HG03139 (cell line): Measurements from ENCODE around the gene SEZ6.

ENCODE experiments used
- ATAC-seq: cut with Tn5 transposase; IDR thresholded peaks from one replicate; pipeline ENCODE4 v1.9.1; 2021; ENCODE audit not compliant: unreplicated experiment

The SEZ6 gene

GRCh38 chr17:29003289-29003688, 2.5 kb downstream of the SEZ6 start:
- ATAC-seq, result no peak

GRCh38 chr17:29002811-29003210, 3.0 kb downstream of the SEZ6 start:
- ATAC-seq, result no peak

GRCh38 chr17:29000973-29001372, 4.9 kb downstream of the SEZ6 start:
- no peak for ATAC-seq

DNA sequence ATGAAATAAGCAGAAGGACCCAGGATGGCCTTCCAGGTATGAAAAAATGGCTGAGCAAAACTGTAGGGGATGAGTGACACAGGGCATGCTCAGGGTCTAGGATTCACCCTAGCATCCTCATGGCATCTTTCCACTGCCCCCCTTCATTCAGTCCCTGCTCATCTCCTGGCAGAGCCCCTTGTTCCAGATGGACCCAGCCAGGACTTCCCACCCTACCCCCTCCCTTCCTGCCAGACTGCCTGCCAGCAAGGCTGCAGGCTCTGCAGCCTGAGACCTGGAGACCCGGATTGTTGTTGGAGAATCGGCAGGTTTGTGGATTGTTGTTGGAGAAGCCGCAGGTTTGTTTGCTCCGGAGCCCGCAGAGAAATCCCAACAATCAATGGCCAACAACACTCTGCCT, 6.6 kb downstream of the SEZ6 start:
- no peak for ATAC-seq

- ATAC-seq, result no peak
Observed at GRCh38 chr17:28997806-28998205, 8.0 kb downstream of the SEZ6 start.

DNA sequence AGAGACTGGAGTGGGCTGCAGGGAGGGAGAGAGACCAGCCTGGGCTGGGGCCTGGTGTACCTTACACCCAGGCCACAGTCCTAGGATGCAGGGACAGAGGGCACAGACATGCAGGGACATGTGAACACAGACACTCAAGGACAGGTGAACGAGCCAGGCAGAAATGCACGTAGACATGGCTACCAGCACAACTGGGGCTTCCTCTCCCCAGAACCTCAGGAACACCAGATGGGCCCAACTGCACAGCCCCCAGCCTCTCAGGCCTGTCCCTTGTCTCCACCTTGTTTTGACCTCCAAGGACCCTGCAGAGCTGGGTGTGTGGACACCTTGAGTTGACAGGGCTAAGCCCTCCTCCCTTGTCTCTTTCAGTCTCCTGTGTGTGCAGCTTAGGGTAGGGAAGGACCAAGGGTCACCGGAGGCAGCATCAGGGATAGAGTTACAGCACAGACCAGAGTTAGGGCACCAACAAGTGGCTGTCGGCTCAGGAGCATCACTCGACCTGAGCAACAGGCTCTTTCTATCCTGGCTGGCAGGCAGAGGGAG, 9.2 kb downstream of the SEZ6 start:
- no peak for ATAC-seq

- ATAC-seq, result no peak
Observed at GRCh38 chr17:28993645-28994426, 12.0 kb downstream of the SEZ6 start.

DNA sequence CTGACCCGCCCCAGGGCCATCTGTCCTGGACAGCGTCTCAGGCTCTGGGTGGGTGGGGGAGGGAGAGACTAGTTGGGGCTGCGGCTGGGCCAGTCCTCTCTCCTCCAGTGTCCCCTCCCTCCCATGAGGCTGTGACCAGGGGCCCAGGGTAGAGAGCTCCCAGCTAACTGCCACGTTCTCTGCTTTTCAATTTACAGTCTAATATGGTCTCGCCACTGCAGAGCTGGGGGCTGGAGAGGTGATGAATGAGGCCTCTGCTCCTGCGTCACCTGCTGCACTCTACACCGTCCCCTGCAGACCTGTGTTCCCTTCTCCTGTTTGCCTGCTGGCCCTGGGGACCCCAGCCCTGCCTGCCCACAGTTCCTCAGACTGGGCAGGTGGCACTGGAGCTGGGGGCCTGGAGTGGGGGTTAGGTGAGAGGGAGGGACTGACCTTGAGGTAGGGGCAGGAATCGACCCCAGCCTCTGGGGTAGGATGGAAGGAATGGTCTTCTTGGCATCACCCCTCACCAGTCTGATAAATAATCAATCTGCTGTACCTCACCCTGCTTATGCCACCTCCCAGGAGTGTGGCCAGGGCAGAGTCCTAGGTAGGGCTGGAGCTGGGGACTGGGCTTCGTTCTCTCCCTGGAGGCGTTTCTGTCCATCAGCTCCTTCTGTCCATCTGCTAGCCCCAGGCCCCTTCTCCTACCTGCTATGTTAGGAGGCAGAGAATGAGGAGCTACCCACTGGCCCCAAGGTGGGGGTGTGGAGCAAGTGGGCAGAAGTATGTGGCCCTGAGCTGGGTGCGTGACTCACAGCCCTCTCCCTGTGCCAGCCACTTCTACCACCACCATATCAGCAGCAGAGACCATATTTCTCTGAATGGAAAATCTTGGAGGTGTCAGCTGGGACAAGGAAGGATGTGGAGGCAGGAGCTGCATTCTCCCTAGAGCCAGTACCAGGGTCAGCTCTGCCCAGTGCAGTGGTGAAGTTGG, 12.9 kb downstream of the SEZ6 start:
- ATAC-seq, result no peak

DNA sequence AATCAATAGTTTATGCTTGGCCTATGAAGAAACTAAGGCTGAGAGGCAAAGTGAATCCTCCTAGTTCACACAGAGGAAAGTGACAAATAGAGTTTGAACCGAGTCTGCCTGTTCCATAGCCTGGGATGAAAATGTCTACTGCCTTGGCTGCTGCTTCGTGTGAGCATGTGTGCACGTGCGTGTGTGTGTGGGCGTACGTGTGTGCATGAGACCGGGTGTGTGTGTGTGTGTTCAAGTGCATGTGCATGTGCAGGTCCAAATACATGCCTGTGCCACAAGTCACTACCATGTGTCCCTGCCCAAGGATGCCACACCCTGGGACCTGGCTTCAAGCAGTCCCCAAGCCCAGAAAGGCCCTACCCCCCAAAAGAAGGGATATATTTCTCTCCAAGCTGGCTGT, 13.6 kb downstream of the SEZ6 start:
- no peak for ATAC-seq

DNA sequence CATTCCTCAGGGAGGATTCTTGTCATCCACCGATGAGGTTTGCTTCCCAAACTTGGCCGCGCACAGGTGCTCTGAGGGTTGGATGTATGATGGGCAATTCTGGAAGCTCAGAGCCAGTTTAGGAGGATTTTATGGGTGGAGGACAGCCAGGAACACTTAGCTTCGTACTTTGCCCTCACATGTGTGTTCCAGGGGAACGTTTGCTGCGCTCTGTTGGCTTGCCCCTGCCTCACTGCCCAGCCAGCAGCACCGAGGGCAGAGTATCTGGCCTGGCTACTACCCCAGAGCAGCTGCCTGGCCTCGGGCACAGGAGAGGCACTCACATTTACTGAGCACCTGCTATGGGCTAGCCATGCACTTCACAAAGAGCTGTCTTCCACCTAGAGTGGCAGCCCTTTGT, 14.1 kb downstream of the SEZ6 start:
- no peak for ATAC-seq

GRCh38 chr17:28989028-28989427, 16.8 kb downstream of the SEZ6 start:
- no peak for ATAC-seq

GRCh38 chr17:28988475-28988874, 17.4 kb downstream of the SEZ6 start:
- no peak for ATAC-seq

GRCh38 chr17:28986714-28987655, 18.8 kb downstream of the SEZ6 start:
- no peak for ATAC-seq

- ATAC-seq, result no peak
Observed at GRCh38 chr17:28985950-28986713, 19.7 kb downstream of the SEZ6 start.

DNA sequence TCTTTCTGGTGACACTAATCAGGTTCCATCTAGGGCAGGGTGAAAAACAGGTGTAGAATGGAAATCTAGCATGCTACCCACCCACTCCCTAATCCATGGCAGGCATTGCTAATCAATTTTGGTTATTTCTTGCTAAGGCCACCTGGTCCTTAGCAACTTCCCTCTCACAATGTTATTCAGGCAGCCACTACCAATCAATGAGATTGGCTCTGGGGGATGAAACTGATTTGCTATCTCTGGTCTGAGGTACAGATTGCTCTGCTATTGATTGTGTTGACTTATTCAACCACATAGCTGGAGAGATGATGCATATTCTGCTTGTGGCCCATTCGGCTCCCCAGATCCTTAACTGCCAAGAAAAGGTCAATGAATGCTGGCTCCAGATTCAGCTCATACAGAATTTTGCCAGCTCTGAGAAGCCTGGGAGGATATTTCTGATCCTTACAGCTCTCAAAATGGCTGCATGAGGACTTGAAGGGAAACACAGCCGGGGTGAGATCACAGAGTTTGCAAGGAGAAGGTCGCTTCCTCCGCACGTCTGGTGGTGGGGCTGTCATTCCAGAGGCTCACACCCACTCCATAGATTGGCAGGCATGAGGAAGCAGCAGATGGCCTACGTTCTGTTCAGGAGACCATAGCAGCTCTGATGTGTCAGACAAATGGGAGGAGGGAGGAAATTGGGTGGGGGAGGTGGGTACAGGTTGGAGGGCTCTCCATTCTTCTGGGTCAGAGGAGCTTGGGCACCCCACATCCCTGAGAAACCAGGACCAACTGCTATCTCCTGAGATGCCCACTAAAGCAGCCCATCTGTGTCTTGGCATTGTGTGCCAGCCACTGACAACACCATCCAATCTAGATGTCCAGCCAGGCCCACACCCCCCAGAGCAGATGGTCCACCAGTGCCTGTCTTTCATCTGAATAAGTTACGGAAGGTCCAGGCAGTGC, 22.3 kb downstream of the SEZ6 start:
- no peak for ATAC-seq

DNA sequence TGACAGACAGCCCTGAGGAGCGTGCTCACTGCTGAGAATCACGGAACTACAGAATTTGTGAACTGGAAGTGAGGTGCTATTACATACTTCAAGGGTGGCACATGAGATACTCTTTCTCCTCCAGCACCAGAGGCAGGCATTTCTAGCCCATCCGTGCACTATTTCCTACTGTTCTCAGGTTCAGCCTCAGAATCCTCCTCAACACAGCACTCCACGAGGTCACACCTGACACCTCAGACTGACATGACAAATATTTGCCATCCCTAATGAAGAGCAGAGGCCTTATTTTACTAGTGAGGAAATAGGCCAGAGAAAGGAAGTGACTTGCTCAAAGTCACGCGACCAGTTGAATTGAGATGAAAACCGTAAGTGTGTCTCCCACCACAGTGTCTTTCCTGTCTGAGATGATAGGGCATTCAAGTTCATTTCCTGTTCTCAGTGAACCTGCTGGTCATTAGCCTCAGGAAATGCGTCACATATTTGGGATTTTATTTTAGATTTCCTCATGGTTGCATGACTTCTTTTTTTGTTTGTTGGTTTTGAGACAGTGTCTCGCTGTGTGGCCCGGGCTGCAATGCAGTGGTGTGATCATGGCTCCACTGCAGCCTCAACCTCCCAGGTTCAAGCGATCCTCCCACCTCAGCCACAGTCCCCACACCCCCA, 23.6 kb downstream of the SEZ6 start:
- peak; percentile 45 for ATAC-seq

- no peak for ATAC-seq
Observed at GRCh38 chr17:28978356-28978964, 27.4 kb downstream of the SEZ6 start.
